ENCODE measurements around the gene RAE1. TPM values are rescaled to one million over a fixed set of nuclear protein-coding genes. Genes with fewer than 3 reads are reported as not detected.
A peak's percentile ranks its signal among the peaks of the same experiment; 100 is the strongest.

RAE1 gene
- total and polyA plus RNA-seq, 9 donors: 13.9 to 46.1 (median 20.4) TPM

DNA sequence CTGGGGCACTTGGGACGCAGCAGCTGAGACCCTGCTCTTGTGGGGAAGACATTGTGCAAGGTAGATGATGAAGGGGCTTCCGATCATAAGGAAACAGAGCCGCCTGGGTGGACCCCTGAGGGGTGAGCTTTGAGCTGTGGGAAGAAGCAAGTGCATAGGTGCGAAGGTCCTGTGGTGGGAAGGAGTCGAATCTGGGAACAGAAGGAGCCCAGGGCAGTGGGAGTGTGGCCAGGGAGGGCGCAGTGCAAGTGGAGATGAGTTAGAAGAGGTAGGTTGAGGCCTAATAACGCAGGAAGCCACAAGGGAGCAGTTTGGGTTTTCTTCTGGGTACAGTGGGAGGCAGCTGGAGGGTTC is 50.5 kb downstream of the RAE1 start:
- TF ChIP-seq EP300 (IDR thresholded peaks at IDR 0.05) (no peak), POLR2A (IDR thresholded peaks at IDR 0.05) (no peak)
- TF ChIP-seq, protein P1, sequence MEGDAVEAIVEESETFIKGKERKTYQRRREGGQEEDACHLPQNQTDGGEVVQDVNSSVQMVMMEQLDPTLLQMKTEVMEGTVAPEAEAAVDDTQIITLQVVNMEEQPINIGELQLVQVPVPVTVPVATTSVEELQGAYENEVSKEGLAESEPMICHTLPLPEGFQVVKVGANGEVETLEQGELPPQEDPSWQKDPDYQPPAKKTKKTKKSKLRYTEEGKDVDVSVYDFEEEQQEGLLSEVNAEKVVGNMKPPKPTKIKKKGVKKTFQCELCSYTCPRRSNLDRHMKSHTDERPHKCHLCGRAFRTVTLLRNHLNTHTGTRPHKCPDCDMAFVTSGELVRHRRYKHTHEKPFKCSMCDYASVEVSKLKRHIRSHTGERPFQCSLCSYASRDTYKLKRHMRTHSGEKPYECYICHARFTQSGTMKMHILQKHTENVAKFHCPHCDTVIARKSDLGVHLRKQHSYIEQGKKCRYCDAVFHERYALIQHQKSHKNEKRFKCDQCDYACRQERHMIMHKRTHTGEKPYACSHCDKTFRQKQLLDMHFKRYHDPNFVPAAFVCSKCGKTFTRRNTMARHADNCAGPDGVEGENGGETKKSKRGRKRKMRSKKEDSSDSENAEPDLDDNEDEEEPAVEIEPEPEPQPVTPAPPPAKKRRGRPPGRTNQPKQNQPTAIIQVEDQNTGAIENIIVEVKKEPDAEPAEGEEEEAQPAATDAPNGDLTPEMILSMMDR (IDR thresholded peaks at IDR 0.05): no peak
- intact Hi-C loops (cut with DNase I): loop anchor here in 1 of 4 donors (5.0 kb wide), 1 partner anchor 41 kb away; no protein-coding TSS in a partner anchor
- H3K4me1 ChIP-seq (ENCODE audit: insufficient read depth): peaks cover 28% of the 10 kb centered on the region
- no peaks in the 10 kb centered on the region for H3K9me3 ChIP-seq
- 93 to 95% (median 95%) methylated on average over 7 of the region's 7 CpGs for WGBS, 3 donors
- H3K4me3 ChIP-seq: no peak overlapping the region
- DNase-seq: peak in 1 of 5 donors; percentile 12
- no peak overlapping the region for H3K27ac ChIP-seq
- H3K36me3 ChIP-seq: no peaks in the 10 kb centered on the region
- no peaks in the 10 kb centered on the region for H3K27me3 ChIP-seq

GRCh38 chr20:57402206-57403125 is 51.4 kb downstream of the RAE1 start:
- 93 to 94% (median 93%) methylated on average over 32 of the region's 32 CpGs for WGBS, 3 donors
- peaks cover 26% of the 10 kb centered on the region for H3K4me1 ChIP-seq (ENCODE audit: insufficient read depth)
- H3K27ac ChIP-seq: no peak overlapping the region
- H3K4me3 ChIP-seq: no peak overlapping the region
- H3K27me3 ChIP-seq: no peaks in the 10 kb centered on the region
- H3K9me3 ChIP-seq: no peaks in the 10 kb centered on the region
- intact Hi-C loops (cut with DNase I): loop anchor here in 1 of 4 donors (5.0 kb wide), 1 partner anchor 40 kb away; no protein-coding TSS in a partner anchor
- H3K36me3 ChIP-seq: no peaks in the 10 kb centered on the region
- peak in 3 of 5 donors; percentile 13 to 30 (median 26) for DNase-seq
- no peak for TF ChIP-seq POLR2A (IDR thresholded peaks at IDR 0.05)
- no peak for TF ChIP-seq EP300 (IDR thresholded peaks at IDR 0.05)
- TF ChIP-seq, protein P1 (IDR thresholded peaks at IDR 0.05): no peak

GRCh38 chr20:57403216-57403615 is 52.2 kb downstream of the RAE1 start:
- Histone ChIP-seq H3K4me3 (no peak overlapping the region), H3K36me3 (no peaks in the 10 kb centered on the region), H3K27me3 (no peaks in the 10 kb centered on the region), H3K27ac (no peak overlapping the region), H3K9me3 (no peaks in the 10 kb centered on the region), H3K4me1 (ENCODE audit: insufficient read depth) (peaks cover 21% of the 10 kb centered on the region)
- intact Hi-C loops (cut with DNase I): loop anchor here in 1 of 4 donors (5.0 kb wide), 1 partner anchor 39 kb away; no protein-coding TSS in a partner anchor
- 90 to 97% (median 93%) methylated on average over 10 of the region's 10 CpGs for WGBS, 3 donors
- DNase-seq: peak in 2 of 5 donors; percentile 6 to 23
- no peak for TF ChIP-seq POLR2A (IDR thresholded peaks at IDR 0.05)
- TF ChIP-seq EP300 (IDR thresholded peaks at IDR 0.05): no peak
- TF ChIP-seq, protein P1 (IDR thresholded peaks at IDR 0.05): no peak

DNA sequence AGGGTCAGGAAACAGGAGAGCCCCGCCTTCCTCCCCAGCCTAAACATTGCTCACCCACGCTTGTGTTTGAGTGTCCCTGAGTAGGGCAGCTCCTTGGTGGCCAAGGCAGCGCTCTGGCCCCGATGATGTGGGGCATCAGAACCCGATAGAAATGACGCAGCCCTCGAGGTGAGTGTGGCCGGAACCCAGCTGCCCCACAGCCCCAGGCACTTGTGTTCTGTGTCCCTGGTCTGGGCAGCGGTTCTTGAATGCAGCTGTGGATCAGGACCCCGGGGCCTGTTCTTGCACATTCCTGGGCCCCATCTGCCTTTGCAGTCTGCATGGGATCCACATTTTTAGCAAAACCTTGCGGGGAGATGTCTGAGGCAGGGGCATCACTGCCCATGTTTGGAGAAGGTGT is 53.0 kb downstream of the RAE1 start:
- H3K4me1 ChIP-seq (ENCODE audit: insufficient read depth): peaks cover 18% of the 10 kb centered on the region

More for the DNA sequence above, 53.0 kb downstream of the RAE1 start:
- DNase-seq: peak in 2 of 5 donors; percentile 10 to 20
- TF ChIP-seq EP300 (IDR thresholded peaks at IDR 0.05): no peak
- TF ChIP-seq, protein P1 (IDR thresholded peaks at IDR 0.05): no peak
- no peak for TF ChIP-seq POLR2A (IDR thresholded peaks at IDR 0.05)
- H3K9me3 ChIP-seq: no peaks in the 10 kb centered on the region
- no peaks in the 10 kb centered on the region for H3K27me3 ChIP-seq
- H3K4me3 ChIP-seq: no peak overlapping the region
- 90 to 91% (median 91%) methylated on average over 11 of the region's 11 CpGs for WGBS, 3 donors
- intact Hi-C loops (cut with DNase I): loop anchor here in 1 of 4 donors (5.0 kb wide), 1 partner anchor 38 kb away; no protein-coding TSS in a partner anchor
- no peak overlapping the region for H3K27ac ChIP-seq
- H3K36me3 ChIP-seq: no peaks in the 10 kb centered on the region
